Prostate gland (tissue), 2 donors: Measurements from ENCODE around the gene NDUFA11. TPM values are rescaled to one million over a fixed set of nuclear protein-coding genes. Genes with fewer than 3 reads are reported as not detected.

Source experiments
- DNase-seq: peaks from one replicate; pipeline ENCODE4 v3.0.0-alpha.2; 2019; ENCODE audit warnings: low spot score
- H3K27ac ChIP-seq, 2 donors: fragments of 200-600 bp; sonication (generic); 2 replicates each; pipeline ENCODE4 v1.5.1; 2017 to 2019
- H3K27me3 ChIP-seq: fragments of 200-600 bp; sonication (generic); replicated peaks from 2 replicates; pipeline ENCODE4 v1.5.1; 2019; ENCODE audit not compliant: insufficient read depth
- H3K36me3 ChIP-seq, 2 donors: fragments of 200-600 bp; sonication (generic); 1 replicate in 1 of 2; 2 replicates in 1 of 2; pipeline versions ENCODE4 v1.5.1 to v1.8.1; 2017 to 2019
- H3K4me1 ChIP-seq: fragments of 200-600 bp; sonication (generic); replicated peaks from 2 replicates; pipeline ENCODE4 v1.5.1; 2019
- H3K4me3 ChIP-seq, 2 donors: fragments of 200-600 bp; sonication (generic); 2 replicates each; pipeline ENCODE4 v1.5.1; 2017 to 2019
- H3K9me3 ChIP-seq: fragments of 200-600 bp; sonication (generic); 2 replicates; pipeline ENCODE4 v1.5.1; 2017
- CTCF ChIP-seq, 4 experiments: fragments of 200-600 bp in 2 of 4; fragments of 450-650 bp in 2 of 4; sonication (generic) in 2 of 4; IDR thresholded peaks; 1 replicate in 3 of 4; 2 replicates in 1 of 4; pipeline ENCODE4 v1.5.1; 2016 to 2019; ENCODE audit warnings: antibody characterized with exemption in 4 of 4, mild to moderate bottlenecking in 2 of 4, moderate library complexity in 2 of 4
- POLR2A ChIP-seq: fragments of 450-650 bp; IDR thresholded peaks from one replicate; pipeline ENCODE4 v1.6.1; 2016; ENCODE audit warnings: antibody characterized with exemption, mild to moderate bottlenecking
- POLR2AphosphoS5 ChIP-seq: sonication (generic); formaldehyde crosslinking; IDR thresholded peaks from one replicate; pipeline ENCODE4 v1.6.1; 2017; ENCODE audit warnings: antibody characterized with exemption
- WGBS: methylation state at CpG from one replicate; pipeline ENCODE4 v1.1.5; 2018; 5-methylcytosine and 5-hydroxymethylcytosine counted together
- intact Hi-C: fragments of 100-400 bp; cut with DNase I; formaldehyde crosslinking; loops from one replicate; pipeline ENCODE4 v1.14.2; 2022
- total RNA-seq, 2 donors: library from RNA; depleted of rRNA; stranded (reverse); fragments of >200 nt; gene quantifications; one replicate each; pipeline ENCODE4 v1.1.0, GENCODE V29; 2016

NDUFA11 gene
- total RNA-seq, 2 donors from 2014 or later, result 259 to 327 TPM

DNA sequence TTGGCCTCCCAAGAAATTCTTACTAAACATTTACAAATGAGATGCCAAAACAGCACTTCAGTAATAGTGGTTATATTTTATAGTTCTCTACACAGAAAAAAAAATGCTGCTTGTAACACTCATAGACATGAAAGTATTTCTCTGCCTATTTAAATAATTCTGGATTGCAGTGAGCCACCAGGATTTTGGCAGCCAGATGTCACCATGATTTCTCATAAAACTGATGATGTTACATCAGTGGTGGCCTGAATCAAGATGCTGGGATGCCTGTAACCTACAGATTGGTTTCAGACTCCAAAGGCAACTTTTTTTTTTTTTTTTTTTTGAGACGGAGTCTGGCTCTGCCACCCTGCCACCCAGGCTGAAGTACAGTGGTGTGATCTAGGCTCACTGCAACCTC is 7.8 kb upstream of the NDUFA11 start:
- intact Hi-C loops, result no loop called here
- DNase-seq, result no peak
- Histone ChIP-seq H3K36me3 (no peaks in the 10 kb centered on the region), H3K4me1 (peaks cover 26% of the 10 kb centered on the region), H3K4me3 (no peak overlapping the region), H3K27me3 (no peaks in the 10 kb centered on the region), H3K27ac (peak overlapping the region in 1 of 2 donors; percentile 61), H3K9me3 (no peaks in the 10 kb centered on the region)
- TF ChIP-seq POLR2AphosphoS5, result no peak
- no peak for TF ChIP-seq CTCF (IDR thresholded peaks at IDR 0.05)
- TF ChIP-seq POLR2A, result no peak
- WGBS, result 39% methylated on average over 1 of the region's 1 CpG

DNA sequence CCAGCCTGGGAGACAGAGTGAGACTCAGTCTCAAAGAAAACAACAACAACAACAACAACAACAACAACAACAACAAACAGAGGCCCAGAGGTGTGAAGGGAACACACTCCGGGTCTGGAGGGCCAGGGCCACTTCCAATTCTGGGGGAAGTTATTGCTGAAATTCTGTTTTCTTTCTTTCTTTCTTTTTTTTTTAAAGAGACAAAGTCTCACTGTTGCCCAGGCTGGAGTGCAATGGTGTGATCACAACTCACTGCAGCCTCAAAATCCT is 7.0 kb upstream of the NDUFA11 start:
- H3K9me3 ChIP-seq, result no peaks in the 10 kb centered on the region
- TF ChIP-seq POLR2AphosphoS5, result no peak
- TF ChIP-seq POLR2A, result no peak
- TF ChIP-seq CTCF (IDR thresholded peaks at IDR 0.05), result no peak
- H3K36me3 ChIP-seq, result no peaks in the 10 kb centered on the region
- H3K27me3 ChIP-seq, result no peaks in the 10 kb centered on the region
- peak overlapping the region; percentile 33 to 61 for H3K27ac ChIP-seq
- intact Hi-C loops, result no loop called here
- DNase-seq, result no peak
- WGBS, result 56% methylated on average over 1 of the region's 1 CpG
- H3K4me1 ChIP-seq, result peaks cover 26% of the 10 kb centered on the region
- H3K4me3 ChIP-seq, result no peak overlapping the region

- Histone ChIP-seq H3K27ac (peak overlapping the region in 1 of 2 donors; percentile 61), H3K9me3 (no peaks in the 10 kb centered on the region), H3K4me3 (no peak overlapping the region), H3K36me3 (no peaks in the 10 kb centered on the region), H3K27me3 (no peaks in the 10 kb centered on the region), H3K4me1 (peaks cover 18% of the 10 kb centered on the region)
- intact Hi-C loops, result no loop called here
- WGBS, result 41% methylated on average over 10 of the region's 14 CpGs
- no peak for DNase-seq
- TF ChIP-seq POLR2AphosphoS5, result no peak
- TF ChIP-seq CTCF (IDR thresholded peaks at IDR 0.05), result no peak
- no peak for TF ChIP-seq POLR2A
Measured at GRCh38 chr19:5908773-5909442, 5.3 kb upstream of the NDUFA11 start.

DNA sequence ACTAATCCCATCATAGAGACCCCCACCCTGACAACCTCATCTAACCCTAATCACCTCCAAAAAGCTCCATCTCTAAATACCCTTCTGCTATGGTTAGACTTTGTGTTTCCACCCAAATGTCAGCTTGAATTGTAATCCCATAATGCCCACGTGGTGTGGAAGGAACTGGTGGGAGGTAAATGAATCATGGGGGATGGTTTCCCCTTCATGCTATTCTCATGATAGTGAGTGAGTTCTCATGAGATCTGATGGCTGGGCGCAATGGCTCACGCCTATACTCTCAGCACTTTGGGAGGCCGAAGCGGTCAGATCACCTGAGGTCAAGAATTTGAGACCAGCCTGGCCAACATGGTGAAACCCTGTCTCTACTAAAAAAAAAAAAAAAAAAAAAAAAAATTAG is 3.7 kb upstream of the NDUFA11 start:
- Histone ChIP-seq H3K4me1 (peaks cover 18% of the 10 kb centered on the region), H3K27ac (no peak overlapping the region), H3K36me3 (no peaks in the 10 kb centered on the region), H3K9me3 (no peaks in the 10 kb centered on the region), H3K27me3 (no peaks in the 10 kb centered on the region), H3K4me3 (no peak overlapping the region)
- TF ChIP-seq POLR2AphosphoS5 (no peak), CTCF (IDR thresholded peaks at IDR 0.05) (no peak), POLR2A (no peak)
- intact Hi-C loops, result no loop called here
- DNase-seq, result no peak
- 93% methylated on average over 5 of the region's 5 CpGs for WGBS

DNA sequence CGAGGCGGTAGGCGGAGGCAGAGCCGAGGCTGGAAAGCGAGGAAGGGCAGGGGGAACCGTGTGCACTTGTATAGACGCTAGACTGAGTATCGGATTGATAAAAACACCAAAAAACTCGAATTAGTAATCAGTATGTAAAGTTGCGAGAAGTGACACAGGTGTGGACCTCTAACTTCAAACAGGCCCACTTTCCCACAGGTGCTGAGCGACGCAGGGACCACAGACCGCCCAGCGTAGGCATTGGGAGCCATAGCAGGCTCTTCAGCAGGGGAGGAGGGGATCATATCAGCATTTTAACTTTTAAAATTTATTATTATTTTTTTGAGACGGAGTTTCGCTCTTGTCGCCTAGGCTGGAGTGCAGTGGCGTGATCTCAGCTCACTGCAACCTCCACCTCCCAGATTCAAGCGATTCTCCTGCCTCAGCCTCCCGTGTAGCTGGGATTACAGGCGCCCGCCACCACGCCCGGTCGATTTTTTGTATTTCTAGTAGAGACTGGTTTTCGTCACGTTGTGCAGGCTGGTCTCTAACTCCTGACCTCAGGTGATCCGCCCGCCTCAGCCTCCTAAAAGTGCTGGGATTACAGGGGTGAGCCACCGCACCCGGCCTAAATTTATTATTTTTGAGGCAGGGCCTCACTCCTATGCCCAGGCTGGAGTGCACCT is 1.7 kb upstream of the NDUFA11 start:
- WGBS, result 50% methylated on average over 31 of the region's 31 CpGs
- H3K4me1 ChIP-seq, result peaks cover 18% of the 10 kb centered on the region
- DNase-seq, result no peak
- no peaks in the 10 kb centered on the region for H3K9me3 ChIP-seq
- peak overlapping the region; percentile 63 to 73 for H3K4me3 ChIP-seq
- H3K36me3 ChIP-seq, result no peaks in the 10 kb centered on the region
- no peaks in the 10 kb centered on the region for H3K27me3 ChIP-seq
- TF ChIP-seq POLR2AphosphoS5 (no peak), CTCF (IDR thresholded peaks at IDR 0.05) (no peak), POLR2A (no peak)
- peak overlapping the region; percentile 66 to 72 for H3K27ac ChIP-seq
- intact Hi-C loops, result no loop called here
